Fibroblast of skin of left biceps (primary cell): Measurements from ENCODE around the gene RASA2.
A peak's percentile ranks its signal among the peaks of the same experiment; 100 is the strongest.
"Not testable (repeated sequence)": the region's sequence is repeated elsewhere in the genome, so short reads cannot be mapped to it uniquely, and the experiment has no call there.

Experiments used
- DNase-seq, 2 experiments: peaks; one replicate each; pipeline ENCODE4 v3.0.0-alpha.2; 2013; ENCODE audit warnings: low read depth in 2 of 2

RASA2 gene

DNA sequence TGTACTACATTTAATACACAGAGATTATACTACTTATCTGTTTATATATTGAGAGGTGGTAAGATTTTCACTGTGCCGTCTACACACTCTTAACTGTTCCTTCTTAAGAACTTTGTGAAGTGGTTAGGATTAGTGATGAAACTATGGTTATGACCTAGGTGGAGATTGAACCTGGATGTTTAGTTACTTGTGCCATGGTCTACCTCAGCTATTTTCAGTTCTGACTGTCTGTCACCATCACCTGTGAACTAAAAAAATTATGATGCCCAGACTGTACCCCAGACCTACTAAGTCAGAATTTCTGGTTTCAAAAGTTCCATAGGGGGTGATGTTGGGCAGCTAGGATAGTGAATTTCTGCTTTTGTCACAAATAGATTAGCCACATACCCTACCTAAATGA is 6.4 kb downstream of the RASA2 start:
- DNase-seq, result no peak

DNA sequence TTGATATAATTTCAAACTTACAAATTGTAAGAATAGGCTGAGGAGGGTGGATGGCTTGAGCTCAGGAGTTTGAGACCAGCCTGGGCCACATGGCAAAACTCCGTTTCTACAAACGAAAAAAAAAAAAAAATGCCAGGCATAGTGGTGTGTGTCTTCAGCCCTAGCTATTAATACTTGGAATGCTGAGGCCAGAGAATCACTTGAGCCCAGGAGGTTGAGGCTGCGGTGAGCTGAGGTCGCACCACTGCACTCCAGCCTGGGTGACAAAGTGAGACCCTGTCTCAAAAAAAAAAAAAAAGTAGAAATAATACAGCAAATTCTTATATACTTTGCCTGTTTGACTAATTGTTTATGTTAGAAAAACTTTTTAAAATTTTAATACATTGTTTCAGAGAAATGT is 10.8 kb downstream of the RASA2 start:
- DNase-seq, result not testable (repeated sequence)

GRCh38 chr3:141498598-141499223 is 11.9 kb downstream of the RASA2 start:
- no peak for DNase-seq

DNA sequence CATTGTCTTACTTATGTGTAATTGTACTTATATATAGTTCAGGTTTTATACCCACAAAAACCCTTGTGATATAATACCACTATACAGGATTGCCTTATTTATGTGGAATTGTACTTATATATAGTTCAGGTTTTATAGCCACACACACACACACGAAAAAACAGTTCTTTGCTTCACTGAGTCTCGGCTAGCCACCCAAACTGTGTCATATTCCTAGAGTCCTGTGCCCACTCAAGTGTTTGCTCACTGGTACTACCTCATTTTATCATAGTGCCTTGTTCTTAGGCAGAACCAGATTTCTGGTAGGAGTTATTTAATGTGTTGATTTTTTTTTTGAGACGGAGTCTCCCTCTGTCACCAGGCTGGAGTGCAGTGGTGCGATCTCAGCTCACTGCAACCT is 12.5 kb downstream of the RASA2 start:
- no peak for DNase-seq

DNA sequence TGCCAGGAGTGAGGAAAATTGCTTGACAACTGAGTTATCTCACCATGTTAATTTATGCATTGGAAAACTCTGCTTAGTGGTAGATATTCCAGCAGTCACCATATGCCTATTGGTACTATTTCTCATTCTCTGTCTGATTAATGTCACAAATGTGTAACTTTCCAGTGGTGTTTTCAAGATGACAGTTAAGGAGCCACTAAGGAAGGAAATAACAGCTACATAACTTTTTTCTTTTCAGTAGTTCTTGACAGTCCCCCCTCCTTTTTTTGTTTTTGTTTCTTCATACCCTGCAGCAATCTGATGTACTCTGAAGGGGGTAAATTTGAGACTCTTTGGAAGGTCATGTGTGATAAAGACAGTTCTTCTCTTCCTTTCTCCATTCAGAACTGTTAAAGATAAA is 13.1 kb downstream of the RASA2 start:
- DNase-seq, result no peak

GRCh38 chr3:141500397-141500796 is 13.6 kb downstream of the RASA2 start:
- no peak for DNase-seq

- DNase-seq, result no peak
These were observed 18.3 kb downstream of the RASA2 start for GRCh38 chr3:141505166-141505565.

GRCh38 chr3:141506071-141506470 is 19.2 kb downstream of the RASA2 start:
- DNase-seq, result no peak

DNA sequence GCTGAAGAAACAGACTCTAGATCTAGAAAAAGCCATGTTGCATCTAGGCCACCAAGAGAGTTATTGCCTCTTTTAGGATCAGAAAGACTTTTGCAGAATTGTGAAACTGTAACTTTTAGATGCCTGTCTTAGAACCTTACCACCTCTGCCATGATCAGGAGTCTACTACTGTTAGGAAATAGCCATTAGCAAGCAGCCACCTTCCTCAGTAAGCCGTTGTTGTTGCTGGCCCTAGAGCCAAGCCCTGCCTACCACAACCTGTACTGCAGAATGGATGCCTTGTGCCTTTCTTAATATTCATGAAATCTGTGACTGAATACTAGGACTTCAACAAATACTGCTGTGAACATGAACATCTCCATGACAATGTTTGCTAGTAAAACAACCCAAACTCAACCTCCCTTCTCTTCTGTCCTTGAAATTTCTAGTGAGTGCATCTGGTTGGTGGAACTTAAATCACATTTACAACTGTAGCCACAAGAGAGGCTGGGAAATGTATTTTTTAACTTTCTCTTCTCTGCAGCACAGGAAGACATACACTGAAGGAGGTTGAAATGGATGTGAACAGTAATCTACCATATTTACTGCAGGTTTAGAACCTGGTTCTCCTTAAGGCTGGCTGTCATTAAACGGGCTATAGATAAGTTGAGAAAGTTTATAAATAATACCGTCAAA is 20.7 kb downstream of the RASA2 start:
- no peak for DNase-seq

- no peak for DNase-seq
These were observed 21.2 kb downstream of the RASA2 start for GRCh38 chr3:141508067-141508436.

DNA sequence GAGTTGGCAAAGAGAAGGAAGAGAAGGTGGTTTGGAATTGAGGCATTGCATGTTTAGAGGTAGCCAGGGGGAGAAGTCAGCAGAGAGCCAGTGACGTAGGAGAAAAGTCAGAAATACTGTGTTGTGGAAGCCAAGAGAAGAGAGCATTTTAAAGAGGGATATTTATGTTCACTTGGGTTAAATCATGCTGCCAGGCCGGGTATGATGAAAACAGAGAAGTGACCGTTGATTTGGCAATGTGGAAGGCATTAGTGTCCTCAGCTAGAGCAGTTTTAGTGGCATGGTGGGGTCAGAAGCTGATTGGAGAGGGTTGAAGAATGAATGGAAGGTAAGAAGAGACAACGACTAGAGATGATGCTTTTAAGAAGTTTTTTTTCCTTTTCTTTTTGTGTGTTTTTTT is 24.5 kb downstream of the RASA2 start:
- no peak for DNase-seq

DNA sequence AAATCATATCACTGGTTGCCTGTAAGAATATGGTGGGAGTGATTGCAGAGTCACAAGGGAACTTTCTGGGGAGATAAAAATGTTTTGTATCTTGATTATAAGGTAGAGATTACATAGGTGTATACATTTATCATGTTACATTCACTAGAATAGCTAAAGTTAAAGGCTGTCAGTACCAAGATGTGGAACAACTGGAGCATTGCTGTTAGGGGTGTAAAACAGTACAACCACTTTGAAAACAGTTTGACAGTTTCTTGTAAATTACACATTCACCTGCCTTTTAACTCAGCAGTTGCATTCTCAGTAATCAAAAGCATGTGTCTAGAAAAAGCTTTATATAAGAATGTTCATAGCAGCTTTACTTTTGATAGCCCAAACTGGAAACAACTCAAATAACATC is 27.6 kb downstream of the RASA2 start:
- DNase-seq, result no peak

DNA sequence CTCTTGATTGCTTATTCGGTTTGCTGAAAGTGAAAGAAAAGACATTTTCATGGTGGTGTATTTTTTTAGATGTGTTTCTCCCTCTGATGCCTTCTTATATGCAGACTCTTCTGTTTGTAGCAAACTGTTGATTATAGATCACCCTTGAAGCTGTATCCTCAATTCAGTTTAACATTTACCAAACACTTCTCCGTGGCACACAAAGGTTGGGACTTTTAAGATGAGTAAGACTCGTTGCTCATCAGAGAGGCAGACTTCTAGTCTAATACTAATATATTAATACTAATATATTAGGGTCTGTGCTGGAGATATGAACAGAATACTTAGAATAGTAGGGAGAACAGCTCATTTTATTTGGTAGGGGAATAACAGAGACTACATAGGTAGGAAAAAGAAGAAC is 32.8 kb downstream of the RASA2 start:
- DNase-seq, result no peak

- no peak for DNase-seq
These were observed 35.0 kb downstream of the RASA2 start for GRCh38 chr3:141521781-141522180.

GRCh38 chr3:141523615-141524375 is 37.0 kb downstream of the RASA2 start:
- no peak for DNase-seq

DNA sequence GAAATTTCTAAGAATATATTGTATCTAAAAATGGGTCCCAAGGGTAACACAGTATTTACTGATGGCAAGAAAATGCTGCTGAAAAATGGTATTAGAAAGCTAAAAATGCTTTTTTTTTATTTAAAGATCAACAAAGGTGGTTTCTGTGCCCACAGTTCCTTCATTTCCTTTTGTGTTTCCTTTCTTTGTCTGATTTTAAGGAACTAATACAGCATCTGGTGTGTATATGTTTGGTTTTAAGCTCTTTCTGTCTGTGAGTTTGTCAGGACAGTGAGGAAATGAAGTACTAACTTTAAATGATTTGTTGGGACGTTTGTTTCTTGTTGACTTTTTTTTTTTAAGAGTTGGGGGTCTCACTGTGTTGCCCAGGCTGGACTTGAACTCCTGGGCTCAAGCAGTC is 38.2 kb downstream of the RASA2 start:
- no peak for DNase-seq

GRCh38 chr3:141525814-141526213 is 39.0 kb downstream of the RASA2 start:
- DNase-seq, result no peak

DNA sequence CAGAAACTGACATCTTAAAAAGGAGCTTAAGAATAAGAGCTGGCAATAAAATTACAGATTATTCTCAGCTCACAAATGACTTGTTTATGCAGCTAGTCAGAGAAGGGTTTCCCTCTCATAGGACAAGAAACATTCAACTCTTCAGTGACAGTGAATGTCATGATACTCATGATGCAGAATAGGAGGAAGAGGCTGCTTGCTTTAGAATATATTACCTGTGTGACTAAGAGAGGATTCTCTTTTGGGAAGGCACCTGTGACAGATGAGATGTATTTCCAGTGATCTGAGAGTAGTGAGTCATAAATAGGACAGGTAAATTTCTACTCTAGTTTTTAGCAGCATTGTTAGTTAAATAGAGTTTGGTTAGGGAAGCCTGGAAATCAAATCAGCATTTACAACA is 39.9 kb downstream of the RASA2 start:
- DNase-seq, result no peak

DNA sequence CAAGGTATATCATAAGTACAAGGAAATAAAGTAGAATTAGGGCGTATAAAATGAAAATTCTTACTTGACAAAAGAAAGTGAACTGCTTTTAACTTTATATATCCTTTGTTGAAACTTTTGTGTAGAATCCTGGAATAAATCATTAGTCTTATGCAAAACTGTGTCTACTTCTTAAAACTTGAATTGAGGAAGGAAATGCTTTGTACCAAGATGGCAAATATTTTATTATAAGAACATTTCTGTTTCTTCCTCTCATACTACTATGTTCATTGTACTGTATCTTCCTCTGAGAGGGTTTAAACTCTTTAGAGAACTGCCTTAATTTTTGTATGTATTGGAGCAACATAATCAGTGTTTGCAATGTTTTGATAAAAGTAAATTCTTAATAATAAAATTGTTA is 42.0 kb downstream of the RASA2 start:
- no peak for DNase-seq

DNA sequence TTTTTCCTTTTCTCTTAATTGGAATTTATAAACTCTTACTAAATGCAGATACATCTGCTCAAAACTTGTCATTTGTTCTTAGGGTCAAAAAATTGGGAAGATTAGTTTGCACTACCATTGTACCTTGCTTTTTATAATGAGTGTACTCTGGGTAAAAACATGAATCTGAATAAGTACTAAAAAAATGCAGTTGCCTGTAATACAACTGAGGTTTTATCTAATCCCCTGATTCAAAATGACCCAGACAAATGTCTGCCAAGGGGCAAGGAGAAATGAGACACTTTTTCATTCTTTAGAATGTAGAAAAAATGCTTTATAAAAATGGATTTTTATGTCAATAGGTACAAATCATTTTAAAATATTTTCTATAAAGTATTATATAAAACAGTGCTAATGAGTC is 42.4 kb downstream of the RASA2 start:
- DNase-seq, result no peak

- no peak for DNase-seq
These were observed 43.0 kb downstream of the RASA2 start for GRCh38 chr3:141529717-141530414.

DNA sequence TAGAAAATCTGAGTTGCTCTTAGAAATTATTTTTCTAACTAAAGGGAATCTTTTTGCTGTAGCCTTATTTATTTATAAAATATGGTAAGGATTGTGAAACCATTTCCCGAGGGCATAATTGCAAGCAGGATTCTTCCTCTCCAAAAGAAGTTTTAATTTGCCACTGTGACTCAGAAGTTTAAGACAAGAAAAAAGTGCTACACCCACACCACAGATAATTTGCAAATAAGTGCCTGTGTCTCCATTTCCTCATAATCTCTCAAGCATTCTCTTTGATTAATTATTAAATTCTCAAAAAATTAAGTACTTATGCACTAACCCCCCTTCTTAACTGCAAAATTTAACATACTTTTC is 43.6 kb downstream of the RASA2 start:
- DNase-seq, result peak; percentile 13 to 30

- DNase-seq, result no peak
These were observed 45.8 kb downstream of the RASA2 start for GRCh38 chr3:141532609-141533008.
